ENCODE data around the gene CDHR1.
"Not testable (repeated sequence)": the region's sequence is repeated elsewhere in the genome, so short reads cannot be mapped to it uniquely, and the experiment has no call there.

Gene CDHR1

DNA sequence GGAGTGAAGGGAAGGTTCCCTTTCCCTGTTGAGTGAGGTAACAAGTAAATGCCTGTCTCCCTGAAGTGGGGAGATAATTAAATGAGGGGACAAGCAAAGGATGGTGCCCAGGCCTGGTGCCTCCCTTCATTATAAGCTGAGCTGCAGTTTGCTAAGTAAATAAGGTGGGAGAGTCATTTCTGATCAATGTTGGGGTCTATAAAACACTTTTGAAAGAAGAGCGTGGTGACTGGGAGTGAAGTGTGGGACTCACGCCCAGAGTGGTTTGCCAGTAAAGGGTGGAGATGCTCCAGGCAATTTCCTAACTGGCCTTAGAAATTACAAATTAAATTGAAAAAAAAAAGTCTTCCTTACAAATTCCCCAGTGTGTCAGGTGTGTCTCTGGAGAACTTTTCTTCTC, 30.3 kb upstream of the CDHR1 start:
- Histone ChIP-seq H3K4me3 (ENCODE audit: low read length) (no peak overlapping the region), H3K9me3 (ENCODE audit: control insufficient read depth, low read length) (no peaks in the 10 kb centered on the region), H3K9ac (ENCODE audit: low read length) (no peak overlapping the region), H3K27me3 (ENCODE audit: control insufficient read depth, insufficient read depth, low read length) (peaks cover 6% of the 10 kb centered on the region), H3K36me3 (ENCODE audit: control insufficient read depth, insufficient read depth, low read length) (no peaks in the 10 kb centered on the region), H3K4me1 (ENCODE audit: control insufficient read depth, insufficient read depth, low read length) (no peaks in the 10 kb centered on the region)

GRCh38 chr10:84164442-84164841, 29.9 kb upstream of the CDHR1 start:
- Histone ChIP-seq H3K4me3 (ENCODE audit: low read length) (no peak overlapping the region), H3K27me3 (ENCODE audit: control insufficient read depth, insufficient read depth, low read length) (peaks cover 2% of the 10 kb centered on the region), H3K36me3 (ENCODE audit: control insufficient read depth, insufficient read depth, low read length) (no peaks in the 10 kb centered on the region), H3K9me3 (ENCODE audit: control insufficient read depth, low read length) (no peaks in the 10 kb centered on the region), H3K9ac (ENCODE audit: low read length) (no peak overlapping the region), H3K4me1 (ENCODE audit: control insufficient read depth, insufficient read depth, low read length) (no peaks in the 10 kb centered on the region)

- Histone ChIP-seq H3K4me1 (ENCODE audit: control insufficient read depth, insufficient read depth, low read length) (no peaks in the 10 kb centered on the region), H3K9ac (ENCODE audit: low read length) (no peak overlapping the region), H3K36me3 (ENCODE audit: control insufficient read depth, insufficient read depth, low read length) (no peaks in the 10 kb centered on the region), H3K4me3 (ENCODE audit: low read length) (no peak overlapping the region), H3K9me3 (ENCODE audit: control insufficient read depth, low read length) (no peaks in the 10 kb centered on the region), H3K27me3 (ENCODE audit: control insufficient read depth, insufficient read depth, low read length) (peaks cover 2% of the 10 kb centered on the region)
These were observed 27.6 kb upstream of the CDHR1 start for GRCh38 chr10:84166620-84167288.

DNA sequence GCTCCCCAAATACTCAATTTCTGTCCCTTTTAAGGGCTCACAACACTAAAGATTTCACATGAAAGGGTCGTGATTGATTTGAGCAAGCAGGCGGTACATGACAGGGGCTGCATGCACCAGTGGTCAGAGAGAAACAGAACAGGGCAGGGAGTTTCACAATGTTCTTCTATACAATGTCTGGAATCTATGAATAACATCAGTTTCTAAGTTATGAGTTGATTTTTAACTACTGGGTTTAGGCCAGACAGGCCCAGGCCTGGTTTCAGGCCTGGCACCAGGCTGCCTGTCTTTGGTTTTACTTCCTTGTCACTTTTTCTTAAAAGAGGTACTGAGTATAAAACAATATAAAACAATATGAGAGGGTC, 27.1 kb upstream of the CDHR1 start:
- not testable (repeated sequence) for H3K27me3 ChIP-seq (ENCODE audit: control insufficient read depth, insufficient read depth, low read length); H3K36me3 ChIP-seq (ENCODE audit: control insufficient read depth, insufficient read depth, low read length)

GRCh38 chr10:84168382-84168781, 26.0 kb upstream of the CDHR1 start:
- H3K4me3 ChIP-seq (ENCODE audit: low read length); H3K36me3 ChIP-seq (ENCODE audit: control insufficient read depth, insufficient read depth, low read length); H3K4me1 ChIP-seq (ENCODE audit: control insufficient read depth, insufficient read depth, low read length); H3K27me3 ChIP-seq (ENCODE audit: control insufficient read depth, insufficient read depth, low read length); H3K9ac ChIP-seq (ENCODE audit: low read length); H3K9me3 ChIP-seq (ENCODE audit: control insufficient read depth, low read length): not testable (repeated sequence)

More for the DNA sequence above, 27.1 kb upstream of the CDHR1 start:
- not testable (repeated sequence) for H3K9ac ChIP-seq (ENCODE audit: low read length); H3K4me3 ChIP-seq (ENCODE audit: low read length); H3K9me3 ChIP-seq (ENCODE audit: control insufficient read depth, low read length); H3K4me1 ChIP-seq (ENCODE audit: control insufficient read depth, insufficient read depth, low read length)

GRCh38 chr10:84171237-84171636, 23.1 kb upstream of the CDHR1 start:
- not testable (repeated sequence) for H3K36me3 ChIP-seq (ENCODE audit: control insufficient read depth, insufficient read depth, low read length); H3K9me3 ChIP-seq (ENCODE audit: control insufficient read depth, low read length); H3K27me3 ChIP-seq (ENCODE audit: control insufficient read depth, insufficient read depth, low read length); H3K9ac ChIP-seq (ENCODE audit: low read length); H3K4me3 ChIP-seq (ENCODE audit: low read length); H3K4me1 ChIP-seq (ENCODE audit: control insufficient read depth, insufficient read depth, low read length)

DNA sequence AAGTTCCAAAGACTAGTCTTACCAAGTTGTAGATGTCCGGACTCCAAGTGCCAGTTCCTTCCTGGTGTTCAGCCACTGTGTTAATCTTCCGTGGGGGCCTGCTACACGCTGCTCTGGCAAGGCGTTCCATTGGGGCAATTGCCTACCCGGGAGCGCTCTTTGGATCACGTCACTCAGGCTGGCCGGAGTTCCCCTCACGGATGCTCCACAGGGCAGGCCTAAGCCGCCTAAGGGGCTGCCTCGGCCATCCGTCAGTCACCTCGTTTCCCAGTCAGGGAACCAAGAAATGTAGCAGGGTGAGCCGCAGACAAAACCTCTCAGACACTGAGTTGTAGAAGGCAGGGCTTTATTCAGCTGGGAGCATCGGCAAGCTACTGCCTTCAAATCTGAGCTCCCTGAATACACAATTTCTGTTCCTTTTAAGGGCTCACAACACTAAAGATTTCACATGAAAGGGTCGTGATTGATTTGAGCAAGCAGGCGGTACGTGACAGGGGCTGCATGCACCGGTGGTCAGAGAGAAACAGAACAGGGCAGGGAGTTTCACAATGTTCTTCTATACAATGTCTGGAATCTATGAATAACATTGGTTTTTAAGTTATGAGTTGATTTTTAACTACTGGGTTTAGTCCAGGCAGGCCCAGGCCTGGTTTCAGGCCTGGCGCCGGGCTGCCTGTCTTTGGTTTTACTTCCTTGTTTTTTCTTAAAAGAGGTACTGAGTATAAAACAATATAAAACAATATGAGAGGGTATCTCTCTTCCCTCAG, 22.5 kb upstream of the CDHR1 start:
- H3K9me3 ChIP-seq (ENCODE audit: control insufficient read depth, low read length); H3K36me3 ChIP-seq (ENCODE audit: control insufficient read depth, insufficient read depth, low read length); H3K9ac ChIP-seq (ENCODE audit: low read length); H3K4me3 ChIP-seq (ENCODE audit: low read length); H3K4me1 ChIP-seq (ENCODE audit: control insufficient read depth, insufficient read depth, low read length); H3K27me3 ChIP-seq (ENCODE audit: control insufficient read depth, insufficient read depth, low read length): not testable (repeated sequence)

DNA sequence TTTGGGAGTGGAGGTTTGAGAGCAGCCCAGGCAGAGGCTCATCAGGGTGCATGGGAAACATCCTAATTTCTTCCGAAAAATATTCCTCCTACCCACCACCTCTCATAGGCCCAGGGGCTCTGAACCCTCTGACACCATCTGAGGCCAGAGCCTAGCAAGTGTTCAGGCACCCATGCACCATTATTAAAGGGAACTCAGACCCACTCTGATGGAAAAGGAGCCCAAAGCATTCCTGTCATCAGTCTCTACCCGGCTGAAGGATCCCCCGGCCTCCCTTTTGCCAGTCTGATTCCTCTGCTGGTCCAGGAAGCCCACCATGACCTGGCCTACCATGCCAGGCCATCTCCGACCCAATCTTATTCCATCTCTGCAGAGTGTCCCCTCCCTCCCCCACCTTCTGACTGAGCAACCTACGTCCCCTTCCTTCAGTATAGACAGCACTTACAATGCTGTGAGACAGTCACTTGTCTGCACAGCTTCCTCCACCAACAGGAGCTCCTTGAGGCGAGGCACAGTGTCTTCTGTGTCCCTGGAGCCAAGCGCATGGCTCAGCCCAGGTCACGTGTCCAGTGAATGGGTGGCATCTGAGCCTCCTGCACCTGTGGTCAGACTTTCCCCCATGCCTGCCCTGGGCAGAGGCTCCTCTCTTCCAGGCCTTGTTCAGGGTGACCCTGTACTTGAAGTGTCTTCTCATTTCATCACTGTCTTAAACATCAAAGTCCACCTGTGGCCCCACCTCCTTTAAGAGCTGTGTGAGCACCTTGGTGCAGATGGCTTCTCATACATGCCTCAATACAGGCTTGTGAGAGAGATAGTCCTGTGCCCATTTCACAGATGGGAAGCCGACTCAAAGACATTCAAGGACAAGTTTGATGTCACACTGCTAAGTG, 21.6 kb upstream of the CDHR1 start:
- no peaks in the 10 kb centered on the region for H3K36me3 ChIP-seq (ENCODE audit: control insufficient read depth, insufficient read depth, low read length)
- H3K4me3 ChIP-seq (ENCODE audit: low read length) = no peak overlapping the region
- no peaks in the 10 kb centered on the region for H3K4me1 ChIP-seq (ENCODE audit: control insufficient read depth, insufficient read depth, low read length)
- no peak overlapping the region for H3K9ac ChIP-seq (ENCODE audit: low read length)
- no peaks in the 10 kb centered on the region for H3K9me3 ChIP-seq (ENCODE audit: control insufficient read depth, low read length)
- no peaks in the 10 kb centered on the region for H3K27me3 ChIP-seq (ENCODE audit: control insufficient read depth, insufficient read depth, low read length)

- H3K9me3 ChIP-seq (ENCODE audit: control insufficient read depth, low read length) = no peaks in the 10 kb centered on the region
These were observed 20.8 kb upstream of the CDHR1 start, which contains the start of gene GPR15LG for GRCh38 chr10:84173501-84173929. TSS of gene GPR15LG (plus strand) at chr10:84173801. CDS start at chr10:84173852, 51 bp downstream.

DNA sequence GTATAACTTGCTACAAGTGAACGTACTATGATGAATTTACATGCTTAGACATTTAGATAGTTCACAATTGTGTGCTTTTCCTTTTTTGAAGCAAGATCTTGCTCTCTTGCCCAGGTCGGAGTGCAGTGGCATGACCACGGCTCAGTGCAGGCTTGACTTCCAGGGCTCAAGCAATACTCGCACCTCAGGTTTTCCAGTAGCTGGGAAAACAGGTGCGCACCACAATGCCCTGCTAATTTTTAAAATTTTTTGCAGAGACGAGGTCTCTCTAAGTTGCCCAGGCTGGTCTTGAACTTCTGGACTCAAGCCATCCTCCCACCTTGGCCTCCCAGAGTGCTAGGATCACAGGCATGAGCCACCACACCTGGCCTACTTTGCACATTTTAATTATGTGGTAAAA, 18.9 kb upstream of the CDHR1 start:
- Histone ChIP-seq H3K36me3 (ENCODE audit: control insufficient read depth, insufficient read depth, low read length) (no peaks in the 10 kb centered on the region), H3K4me1 (ENCODE audit: control insufficient read depth, insufficient read depth, low read length) (no peaks in the 10 kb centered on the region), H3K4me3 (ENCODE audit: low read length) (no peak overlapping the region), H3K9me3 (ENCODE audit: control insufficient read depth, low read length) (no peaks in the 10 kb centered on the region), H3K9ac (ENCODE audit: low read length) (no peak overlapping the region), H3K27me3 (ENCODE audit: control insufficient read depth, insufficient read depth, low read length) (no peaks in the 10 kb centered on the region)

More at GRCh38 chr10:84173501-84173929, 20.8 kb upstream of the CDHR1 start, which contains the start of gene GPR15LG:
- Histone ChIP-seq H3K9ac (ENCODE audit: low read length) (no peak within 1 kb of the TSS), H3K4me3 (ENCODE audit: low read length) (no peak within 1 kb of the TSS), H3K27me3 (ENCODE audit: control insufficient read depth, insufficient read depth, low read length) (no peaks in the 10 kb centered on the region), H3K36me3 (ENCODE audit: control insufficient read depth, insufficient read depth, low read length) (no peaks in the 10 kb centered on the region), H3K4me1 (ENCODE audit: control insufficient read depth, insufficient read depth, low read length) (no peaks in the 10 kb centered on the region)

GRCh38 chr10:84176351-84176750, 18.0 kb upstream of the CDHR1 start:
- Histone ChIP-seq H3K36me3 (ENCODE audit: control insufficient read depth, insufficient read depth, low read length) (no peaks in the 10 kb centered on the region), H3K4me1 (ENCODE audit: control insufficient read depth, insufficient read depth, low read length) (no peaks in the 10 kb centered on the region), H3K4me3 (ENCODE audit: low read length) (no peak overlapping the region), H3K27me3 (ENCODE audit: control insufficient read depth, insufficient read depth, low read length) (no peaks in the 10 kb centered on the region), H3K9me3 (ENCODE audit: control insufficient read depth, low read length) (no peaks in the 10 kb centered on the region), H3K9ac (ENCODE audit: low read length) (no peak overlapping the region)
